ENCODE results near the gene ADAT2. TPM values are rescaled to one million over a fixed set of nuclear protein-coding genes. Genes with fewer than 3 reads are reported as not detected.
A peak's percentile ranks its signal among the peaks of the same experiment; 100 is the strongest.

Gene ADAT2
- total and polyA plus RNA-seq, 2 of the 13 experiments (the other 11 are each of a cell fraction or from before 2014, with no cell fraction given), result 10.5 to 18.3 TPM

- no peak for TF ChIP-seq ZC3H13 (CRISPR knock-in tag; IDR thresholded peaks at IDR 0.05)
- TF ChIP-seq, protein P1, sequence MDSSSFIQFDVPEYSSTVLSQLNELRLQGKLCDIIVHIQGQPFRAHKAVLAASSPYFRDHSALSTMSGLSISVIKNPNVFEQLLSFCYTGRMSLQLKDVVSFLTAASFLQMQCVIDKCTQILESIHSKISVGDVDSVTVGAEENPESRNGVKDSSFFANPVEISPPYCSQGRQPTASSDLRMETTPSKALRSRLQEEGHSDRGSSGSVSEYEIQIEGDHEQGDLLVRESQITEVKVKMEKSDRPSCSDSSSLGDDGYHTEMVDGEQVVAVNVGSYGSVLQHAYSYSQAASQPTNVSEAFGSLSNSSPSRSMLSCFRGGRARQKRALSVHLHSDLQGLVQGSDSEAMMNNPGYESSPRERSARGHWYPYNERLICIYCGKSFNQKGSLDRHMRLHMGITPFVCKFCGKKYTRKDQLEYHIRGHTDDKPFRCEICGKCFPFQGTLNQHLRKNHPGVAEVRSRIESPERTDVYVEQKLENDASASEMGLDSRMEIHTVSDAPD (CRISPR knock-in tag; IDR thresholded peaks at IDR 0.05), result no peak; the same call in 1 of the 2 replicates
- no peak for TF ChIP-seq ZFP62 (CRISPR knock-in tag; IDR thresholded peaks at IDR 0.05)
- no peak for TF ChIP-seq ZXDC (CRISPR knock-in tag; IDR thresholded peaks at IDR 0.05)
- TF ChIP-seq TBX3 (IDR thresholded peaks at IDR 0.05; ENCODE audit: borderline replicate concordance), result peak; percentile 62; the same call in 1 of the 2 replicates
- TF ChIP-seq, protein P2, sequence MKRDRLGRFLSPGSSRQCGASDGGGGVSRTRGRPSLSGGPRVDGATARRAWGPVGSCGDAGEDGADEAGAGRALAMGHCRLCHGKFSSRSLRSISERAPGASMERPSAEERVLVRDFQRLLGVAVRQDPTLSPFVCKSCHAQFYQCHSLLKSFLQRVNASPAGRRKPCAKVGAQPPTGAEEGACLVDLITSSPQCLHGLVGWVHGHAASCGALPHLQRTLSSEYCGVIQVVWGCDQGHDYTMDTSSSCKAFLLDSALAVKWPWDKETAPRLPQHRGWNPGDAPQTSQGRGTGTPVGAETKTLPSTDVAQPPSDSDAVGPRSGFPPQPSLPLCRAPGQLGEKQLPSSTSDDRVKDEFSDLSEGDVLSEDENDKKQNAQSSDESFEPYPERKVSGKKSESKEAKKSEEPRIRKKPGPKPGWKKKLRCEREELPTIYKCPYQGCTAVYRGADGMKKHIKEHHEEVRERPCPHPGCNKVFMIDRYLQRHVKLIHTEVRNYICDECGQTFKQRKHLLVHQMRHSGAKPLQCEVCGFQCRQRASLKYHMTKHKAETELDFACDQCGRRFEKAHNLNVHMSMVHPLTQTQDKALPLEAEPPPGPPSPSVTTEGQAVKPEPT (CRISPR knock-in tag; IDR thresholded peaks at IDR 0.05; ENCODE audit: low read depth), result no peak
- TF ChIP-seq LBX2 (CRISPR knock-in tag; IDR thresholded peaks at IDR 0.05; ENCODE audit: borderline replicate concordance), result no peak
- TF ChIP-seq ZNF816 (CRISPR knock-in tag; IDR thresholded peaks at IDR 0.05; ENCODE audit: borderline replicate concordance), result no peak
- TF ChIP-seq ZNF501 (CRISPR knock-in tag; IDR thresholded peaks at IDR 0.05), result no peak
- TF ChIP-seq TRIM22 (IDR thresholded peaks at IDR 0.05), result no peak
- TF ChIP-seq ZNF253 (CRISPR knock-in tag; IDR thresholded peaks at IDR 0.05; ENCODE audit: borderline replicate concordance), result no peak
- TF ChIP-seq KLF11 (CRISPR knock-in tag; IDR thresholded peaks at IDR 0.05), result peak; percentile 44; the same call in 1 of the 2 replicates
- TF ChIP-seq HOXA3 (CRISPR knock-in tag; IDR thresholded peaks at IDR 0.05), result no peak
- TF ChIP-seq RAD21 (CRISPR knock-in tag; IDR thresholded peaks at IDR 0.05), result no peak
- no peak for TF ChIP-seq ZNF770 (CRISPR knock-in tag; IDR thresholded peaks at IDR 0.05)
- no peak; the same call in 1 of the 2 replicates for TF ChIP-seq ZNF281 (CRISPR knock-in tag; IDR thresholded peaks at IDR 0.05; ENCODE audit: borderline replicate concordance)
- TF ChIP-seq ZNF557 (CRISPR knock-in tag; IDR thresholded peaks at IDR 0.05), result no peak
Observed at GRCh38 chr6:143410859-143411270, 39.6 kb downstream of the ADAT2 start (continued).
